ENCODE measurements around the gene PRAF2. TPM values are rescaled to one million over a fixed set of nuclear protein-coding genes. Genes with fewer than 3 reads are reported as not detected.

Gene PRAF2
- total and polyA plus RNA-seq, 9 donors = 14.4 to 54.0 (median 29.3) TPM

GRCh38 chrX:49082271-49082871, 8.6 kb upstream of the PRAF2 start:
- no peaks in the 10 kb centered on the region for H3K36me3 ChIP-seq
- TF ChIP-seq EP300 (IDR thresholded peaks at IDR 0.05) (no peak), POLR2A (IDR thresholded peaks at IDR 0.05) (no peak), CTCF (IDR thresholded peaks at IDR 0.05) (no peak)
- H3K27ac ChIP-seq = no peak overlapping the region
- no peaks in the 10 kb centered on the region for H3K4me1 ChIP-seq (ENCODE audit: insufficient read depth)
- WGBS, 3 donors = 73 to 77% (median 75%) methylated on average over 4 of the region's 4 CpGs
- intact Hi-C loops (cut with DNase I) = no loop called here
- no peaks in the 10 kb centered on the region for H3K9me3 ChIP-seq
- H3K4me3 ChIP-seq = no peak overlapping the region
- H3K27me3 ChIP-seq = no peaks in the 10 kb centered on the region
- DNase-seq = no peak

- Histone ChIP-seq H3K27ac (peak within 1 kb of the TSS; percentile 87 to 92), H3K4me3 (peak within 1 kb of the TSS; percentile 58), H3K27me3 (no peaks in the 10 kb centered on the region), H3K4me1 (ENCODE audit: insufficient read depth) (no peaks in the 10 kb centered on the region), H3K9me3 (no peaks in the 10 kb centered on the region), H3K36me3 (no peaks in the 10 kb centered on the region)
- WGBS, 3 donors = 30 to 48% (median 30%) methylated on average over 55 of the region's 55 CpGs
- TF ChIP-seq EP300 (IDR thresholded peaks at IDR 0.05) = no peak
- TF ChIP-seq CTCF (IDR thresholded peaks at IDR 0.05) = peak in 1 of 3 donors; percentile 11
- TF ChIP-seq POLR2A (IDR thresholded peaks at IDR 0.05) = peak; percentile 77
- intact Hi-C loops (cut with DNase I) = no loop called here
- peak; percentile 76 to 83 (median 81) for DNase-seq
Observed at GRCh38 chrX:49079489-49080428, 6.0 kb upstream of the PRAF2 start, which contains the start of gene WDR45. TSS of gene WDR45 (minus strand) at chrX:49079887. CDS start at chrX:49078095, 1,792 bp downstream.

- no peaks in the 10 kb centered on the region for H3K4me1 ChIP-seq (ENCODE audit: insufficient read depth)
- intact Hi-C loops (cut with DNase I) = no loop called here
- no peaks in the 10 kb centered on the region for H3K9me3 ChIP-seq
- DNase-seq = no peak
- no peak overlapping the region for H3K4me3 ChIP-seq
- H3K27me3 ChIP-seq = no peaks in the 10 kb centered on the region
- WGBS, 3 donors = 65 to 75% (median 69%) methylated on average over 5 of the region's 5 CpGs
- no peak overlapping the region for H3K27ac ChIP-seq
- H3K36me3 ChIP-seq = no peaks in the 10 kb centered on the region
- no peak for TF ChIP-seq CTCF (IDR thresholded peaks at IDR 0.05)
- no peak for TF ChIP-seq POLR2A (IDR thresholded peaks at IDR 0.05)
- no peak for TF ChIP-seq EP300 (IDR thresholded peaks at IDR 0.05)
Observed at GRCh38 chrX:49077941-49078340, 4.1 kb upstream of the PRAF2 start.

- Histone ChIP-seq H3K27me3 (no peaks in the 10 kb centered on the region), H3K36me3 (no peaks in the 10 kb centered on the region), H3K4me3 (no peak overlapping the region), H3K27ac (no peak overlapping the region), H3K4me1 (ENCODE audit: insufficient read depth) (no peaks in the 10 kb centered on the region), H3K9me3 (no peaks in the 10 kb centered on the region)
- TF ChIP-seq CTCF (IDR thresholded peaks at IDR 0.05) (no peak), EP300 (IDR thresholded peaks at IDR 0.05) (no peak), POLR2A (IDR thresholded peaks at IDR 0.05) (no peak)
- 84 to 87% (median 85%) methylated on average over 13 of the region's 13 CpGs for WGBS, 3 donors
- intact Hi-C loops (cut with DNase I) = no loop called here
- no peak for DNase-seq
Observed at GRCh38 chrX:49075347-49075746, 1.5 kb upstream of the PRAF2 start.

Data from ovary (tissue), 9 donors.